ENCODE results near the gene EXOC4.

EXOC4 gene

GRCh38 chr7:133958822-133959221 is 705.9 kb downstream of the EXOC4 start:
- Mint-ChIP-seq H3K4me1 (no peaks in the 10 kb centered on the region), H3K9me3 (peaks cover 5% of the 10 kb centered on the region), H3K27ac (peak overlapping the region; percentile 32), H3K36me3 (no peaks in the 10 kb centered on the region), H3K4me3 (no peak overlapping the region)
- no peak for DNase-seq (ENCODE audit: low spot score in 2 of 2)
- ATAC-seq: no peak

- ATAC-seq: no peak
- DNase-seq (ENCODE audit: low spot score in 2 of 2): no peak
- Mint-ChIP-seq H3K4me3 (no peak overlapping the region), H3K4me1 (no peaks in the 10 kb centered on the region), H3K9me3 (peaks cover 5% of the 10 kb centered on the region), H3K36me3 (no peaks in the 10 kb centered on the region), H3K27ac (peak overlapping the region; percentile 32)
Measured at GRCh38 chr7:133959505-133959904, 706.6 kb downstream of the EXOC4 start.

DNA sequence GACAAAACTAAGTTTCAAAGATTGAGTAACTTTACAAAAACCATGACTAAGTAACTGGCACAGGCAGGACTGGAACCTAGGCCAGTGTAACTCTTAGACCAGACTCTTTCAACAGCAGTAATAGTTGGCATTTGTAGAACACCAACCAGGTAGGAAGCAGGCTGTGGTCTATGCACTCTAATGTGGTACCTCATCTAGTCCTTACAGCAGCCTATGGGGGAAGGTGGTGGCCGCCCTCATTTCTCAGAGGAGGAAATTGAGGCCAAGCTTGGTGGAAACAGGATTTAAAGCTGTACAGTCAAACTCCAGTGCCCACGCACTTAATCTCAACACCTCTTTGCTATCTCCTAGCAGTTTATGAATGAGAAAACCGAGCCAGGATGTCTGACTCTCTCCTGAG is 708.8 kb downstream of the EXOC4 start:
- no peak for DNase-seq (ENCODE audit: low spot score in 2 of 2)
- ATAC-seq: peak; percentile 81
- H3K4me1 Mint-ChIP-seq: no peaks in the 10 kb centered on the region
- H3K36me3 Mint-ChIP-seq: no peaks in the 10 kb centered on the region
- no peak overlapping the region for H3K4me3 Mint-ChIP-seq
- peaks cover 16% of the 10 kb centered on the region for H3K9me3 Mint-ChIP-seq
- H3K27ac Mint-ChIP-seq: no peak overlapping the region

DNA sequence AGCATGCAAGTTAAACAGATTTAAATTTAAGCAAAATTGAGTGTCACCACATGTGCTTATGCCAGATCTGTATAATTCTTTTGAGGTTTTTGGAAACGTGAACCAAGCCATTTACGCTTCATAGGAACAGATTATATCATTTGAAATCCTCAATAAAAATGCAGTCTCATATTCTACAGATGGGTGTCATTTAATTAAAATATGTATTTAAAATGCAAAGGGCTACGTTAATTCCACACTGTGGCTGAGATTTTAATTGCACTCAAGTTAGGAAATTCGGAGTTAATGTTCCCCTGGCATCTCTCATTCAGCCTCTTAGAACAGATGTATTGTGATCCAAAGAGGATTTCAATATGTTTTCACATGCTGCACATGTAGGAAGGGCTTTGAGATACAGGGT is 709.8 kb downstream of the EXOC4 start:
- no peak overlapping the region for H3K27ac Mint-ChIP-seq
- ATAC-seq: no peak
- no peak for DNase-seq (ENCODE audit: low spot score in 2 of 2)
- no peak overlapping the region for H3K4me3 Mint-ChIP-seq
- no peaks in the 10 kb centered on the region for H3K36me3 Mint-ChIP-seq
- peaks cover 23% of the 10 kb centered on the region for H3K9me3 Mint-ChIP-seq
- H3K4me1 Mint-ChIP-seq: no peaks in the 10 kb centered on the region

DNA sequence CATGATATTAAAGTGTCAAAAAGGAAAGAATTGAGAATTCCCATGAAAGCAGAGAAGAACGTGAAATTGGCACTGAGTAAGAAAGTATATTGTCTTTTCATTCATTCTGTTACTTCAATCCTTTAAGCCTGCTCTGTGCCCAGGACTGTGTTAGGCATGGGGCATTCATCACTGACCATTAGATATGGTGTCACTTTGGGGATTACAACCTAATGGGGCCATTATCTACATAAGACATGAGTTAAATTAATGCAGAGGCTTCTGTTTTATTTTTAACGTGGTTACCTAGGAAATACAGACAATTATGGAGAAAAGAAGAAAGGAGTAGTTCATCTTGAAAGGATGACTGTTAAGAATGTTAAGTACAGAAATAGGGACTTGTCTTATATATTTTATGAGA is 710.8 kb downstream of the EXOC4 start:
- no peaks in the 10 kb centered on the region for H3K4me1 Mint-ChIP-seq
- no peak for ATAC-seq
- DNase-seq (ENCODE audit: low spot score in 2 of 2): no peak
- no peak overlapping the region for H3K4me3 Mint-ChIP-seq
- peaks cover 27% of the 10 kb centered on the region for H3K9me3 Mint-ChIP-seq
- H3K36me3 Mint-ChIP-seq: no peaks in the 10 kb centered on the region
- H3K27ac Mint-ChIP-seq: no peak overlapping the region

GRCh38 chr7:133971625-133972024 is 718.7 kb downstream of the EXOC4 start:
- H3K9me3 Mint-ChIP-seq: peaks cover 11% of the 10 kb centered on the region
- no peak overlapping the region for H3K4me3 Mint-ChIP-seq
- no peak overlapping the region for H3K27ac Mint-ChIP-seq
- H3K36me3 Mint-ChIP-seq: no peaks in the 10 kb centered on the region
- DNase-seq (ENCODE audit: low spot score in 2 of 2) (no peak), ATAC-seq (no peak)
- H3K4me1 Mint-ChIP-seq: no peaks in the 10 kb centered on the region

DNA sequence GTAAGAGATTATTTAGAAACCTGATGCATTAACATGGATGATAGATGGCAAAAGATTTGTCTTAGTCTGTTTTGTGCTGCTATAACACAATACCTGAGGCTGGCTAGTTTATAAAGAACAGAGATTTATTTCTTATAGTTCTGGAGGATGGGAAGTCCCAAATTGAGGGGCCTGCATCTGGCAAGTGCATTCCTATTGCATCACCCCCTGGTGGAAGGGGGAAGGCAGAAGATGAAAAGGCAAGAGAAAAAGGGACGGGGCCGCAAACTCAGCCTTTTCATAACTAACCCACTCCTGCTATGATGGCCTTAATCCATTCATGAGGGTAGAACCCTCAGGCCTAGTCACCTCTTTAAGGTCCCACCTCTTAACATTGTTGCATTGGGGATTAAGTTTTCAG is 720.8 kb downstream of the EXOC4 start:
- Mint-ChIP-seq H3K4me1 (no peaks in the 10 kb centered on the region), H3K9me3 (no peaks in the 10 kb centered on the region), H3K4me3 (no peak overlapping the region), H3K27ac (no peak overlapping the region), H3K36me3 (no peaks in the 10 kb centered on the region)
- DNase-seq (ENCODE audit: low spot score in 2 of 2): no peak
- no peak for ATAC-seq

GRCh38 chr7:133975130-133975529 is 722.3 kb downstream of the EXOC4 start:
- DNase-seq (ENCODE audit: low spot score in 2 of 2) (no peak), ATAC-seq (no peak)
- H3K4me1 Mint-ChIP-seq: no peaks in the 10 kb centered on the region

GRCh38 chr7:133976140-133976539 is 723.3 kb downstream of the EXOC4 start:
- ATAC-seq (no peak), DNase-seq (ENCODE audit: low spot score in 2 of 2) (no peak)
- Mint-ChIP-seq H3K36me3 (no peaks in the 10 kb centered on the region), H3K27ac (no peak overlapping the region), H3K9me3 (no peaks in the 10 kb centered on the region), H3K4me1 (no peaks in the 10 kb centered on the region), H3K4me3 (no peak overlapping the region)

More at GRCh38 chr7:133975130-133975529, 722.3 kb downstream of the EXOC4 start:
- H3K27ac Mint-ChIP-seq: no peak overlapping the region
- no peaks in the 10 kb centered on the region for H3K36me3 Mint-ChIP-seq
- no peaks in the 10 kb centered on the region for H3K9me3 Mint-ChIP-seq
- H3K4me3 Mint-ChIP-seq: no peak overlapping the region

- H3K4me1 Mint-ChIP-seq: no peaks in the 10 kb centered on the region
- no peak for ATAC-seq
- H3K36me3 Mint-ChIP-seq: no peaks in the 10 kb centered on the region
- no peak for DNase-seq (ENCODE audit: low spot score in 2 of 2)
- H3K4me3 Mint-ChIP-seq: no peak overlapping the region
- no peaks in the 10 kb centered on the region for H3K9me3 Mint-ChIP-seq
- no peak overlapping the region for H3K27ac Mint-ChIP-seq
Measured at GRCh38 chr7:133977409-133978274, 724.8 kb downstream of the EXOC4 start.

DNA sequence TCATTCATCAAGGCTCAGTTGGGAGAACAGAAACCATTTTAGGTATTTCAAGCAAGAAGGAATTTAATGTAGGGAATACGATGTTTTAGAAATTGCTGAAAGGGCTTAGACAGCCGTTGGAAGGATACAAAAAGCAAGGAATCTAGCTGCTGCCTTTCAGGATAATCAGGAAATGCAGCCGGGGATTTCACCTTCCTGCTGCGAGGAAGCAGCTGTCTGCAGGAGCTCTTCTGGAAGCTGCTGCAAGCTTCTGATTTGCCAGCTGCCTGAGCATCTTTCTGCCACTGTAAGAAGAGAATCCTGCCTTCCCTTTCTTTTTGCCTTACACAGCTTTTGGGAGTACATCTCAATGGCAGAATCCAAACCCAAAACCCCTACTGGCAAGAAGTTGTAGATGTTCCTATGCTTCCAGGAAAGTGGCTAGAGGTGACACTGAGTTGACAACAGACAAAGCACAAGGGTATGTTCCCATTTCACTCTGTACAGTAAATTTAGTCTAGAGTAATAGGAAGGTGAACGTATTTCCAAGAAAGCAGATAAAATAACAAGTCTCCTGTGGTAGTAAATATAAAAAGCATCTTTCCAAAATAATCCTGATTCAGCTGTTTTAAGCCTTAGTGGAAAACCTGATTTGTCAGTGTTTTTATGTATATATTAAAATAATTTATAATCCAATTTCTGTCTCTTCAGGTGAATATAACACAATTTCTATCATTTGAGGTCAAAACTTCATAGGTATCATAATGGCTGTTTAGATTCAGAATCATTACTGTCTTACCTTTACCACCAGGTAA is 725.8 kb downstream of the EXOC4 start:
- DNase-seq (ENCODE audit: low spot score in 2 of 2): no peak
- H3K4me1 Mint-ChIP-seq: no peaks in the 10 kb centered on the region
- H3K27ac Mint-ChIP-seq: no peak overlapping the region
- H3K36me3 Mint-ChIP-seq: no peaks in the 10 kb centered on the region
- no peaks in the 10 kb centered on the region for H3K9me3 Mint-ChIP-seq
- no peak for ATAC-seq
- no peak overlapping the region for H3K4me3 Mint-ChIP-seq

- ATAC-seq (no peak), DNase-seq (ENCODE audit: low spot score in 2 of 2) (no peak)
- H3K4me3 Mint-ChIP-seq: no peak overlapping the region
- no peaks in the 10 kb centered on the region for H3K9me3 Mint-ChIP-seq
- no peaks in the 10 kb centered on the region for H3K36me3 Mint-ChIP-seq
- H3K4me1 Mint-ChIP-seq: no peaks in the 10 kb centered on the region
- no peak overlapping the region for H3K27ac Mint-ChIP-seq
Measured at GRCh38 chr7:133980804-133981203, 727.9 kb downstream of the EXOC4 start.

DNA sequence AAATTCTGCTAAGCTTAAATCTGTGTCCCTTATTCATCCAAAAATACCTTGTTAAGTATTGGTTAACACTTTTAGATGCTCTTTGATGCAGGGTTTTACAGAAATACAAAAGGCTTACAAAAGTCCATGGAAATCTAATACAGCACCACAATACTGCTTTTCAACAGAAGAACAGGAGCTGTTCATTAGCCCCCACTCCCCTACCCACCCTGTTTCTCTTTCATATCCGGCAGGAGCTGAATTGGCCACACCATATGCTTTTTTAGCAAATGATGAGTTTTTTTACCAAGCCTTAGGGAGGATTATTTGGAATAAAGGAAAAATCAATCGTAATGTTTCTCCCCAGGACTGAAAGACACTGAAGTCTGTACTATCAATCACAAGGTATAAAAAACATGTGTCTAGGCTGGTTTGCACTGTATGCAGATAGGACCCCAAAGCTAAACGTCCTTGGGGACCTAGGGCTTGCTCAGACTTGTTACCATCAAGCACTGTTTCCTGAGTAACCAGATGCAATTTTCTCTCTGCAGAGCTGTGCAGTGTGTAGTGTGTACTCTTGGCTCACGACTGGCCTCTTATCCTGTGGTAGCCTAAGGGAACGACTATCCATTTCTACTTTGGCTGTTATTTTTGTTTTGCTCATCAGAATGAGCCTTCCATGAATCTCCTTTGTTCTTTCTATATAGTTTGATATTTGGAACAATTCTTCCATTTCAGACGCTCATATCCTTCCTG is 731.0 kb downstream of the EXOC4 start:
- no peaks in the 10 kb centered on the region for H3K4me1 Mint-ChIP-seq
- no peaks in the 10 kb centered on the region for H3K36me3 Mint-ChIP-seq
- H3K9me3 Mint-ChIP-seq: no peaks in the 10 kb centered on the region
- ATAC-seq (no peak), DNase-seq (ENCODE audit: low spot score in 2 of 2) (no peak)
- no peak overlapping the region for H3K4me3 Mint-ChIP-seq
- no peak overlapping the region for H3K27ac Mint-ChIP-seq

DNA sequence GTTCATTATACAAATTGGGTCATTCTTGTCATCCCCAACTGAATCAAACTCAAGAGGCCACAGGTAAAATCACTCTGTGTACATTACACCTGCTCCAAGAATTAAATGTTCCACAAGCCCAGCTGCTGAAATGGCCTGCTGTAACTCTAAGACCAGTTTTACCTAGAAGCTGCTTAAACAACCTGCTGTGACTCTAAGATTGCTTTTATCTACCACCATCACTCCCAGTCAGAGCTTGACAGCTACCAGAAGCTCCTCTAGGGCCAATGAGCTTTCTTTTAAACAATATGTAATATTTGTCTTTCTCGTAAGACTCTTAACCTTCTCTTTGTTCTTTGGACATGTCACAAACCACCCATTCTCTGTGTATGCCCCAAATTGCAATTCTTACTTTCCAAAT is 732.4 kb downstream of the EXOC4 start:
- Mint-ChIP-seq H3K36me3 (no peaks in the 10 kb centered on the region), H3K27ac (no peak overlapping the region), H3K4me1 (no peaks in the 10 kb centered on the region), H3K4me3 (no peak overlapping the region), H3K9me3 (no peaks in the 10 kb centered on the region)
- no peak for ATAC-seq
- no peak for DNase-seq (ENCODE audit: low spot score in 2 of 2)

DNA sequence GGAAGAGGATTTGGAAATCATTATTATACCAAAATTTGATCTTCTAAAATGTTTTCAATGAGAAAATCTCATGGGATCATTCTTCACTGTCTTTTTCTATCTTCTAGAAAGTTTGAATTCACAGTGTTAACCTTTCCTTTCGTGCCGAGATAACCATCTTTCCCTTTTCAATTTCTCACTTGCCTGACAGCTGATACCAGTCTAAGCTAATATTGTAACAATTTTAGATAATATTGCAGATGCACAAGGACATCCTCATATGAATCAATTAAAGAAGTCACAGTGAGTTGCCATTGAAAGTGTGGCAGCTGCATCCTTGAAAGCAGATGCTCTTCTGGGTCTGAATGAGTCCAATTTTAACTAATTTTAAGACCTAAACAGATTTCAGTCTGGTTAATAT is 734.7 kb downstream of the EXOC4 start:
- ATAC-seq: no peak
- no peaks in the 10 kb centered on the region for H3K4me1 Mint-ChIP-seq
- no peak overlapping the region for H3K27ac Mint-ChIP-seq
- no peaks in the 10 kb centered on the region for H3K36me3 Mint-ChIP-seq
- DNase-seq (ENCODE audit: low spot score in 2 of 2): no peak
- H3K9me3 Mint-ChIP-seq: no peaks in the 10 kb centered on the region
- H3K4me3 Mint-ChIP-seq: no peak overlapping the region

Measured in stimulated activated effector memory CD8-positive, alpha-beta T cell treated with anti-CD3 and anti-CD28 coated beads, Interleukin-12 subunit alpha, Interleukin-12 subunit beta, amount 100 ng/mL, for 72 hours (primary cell).